ENCODE data around the gene GPC5.

GRCh38 chr13:92315265-92315664, 916.8 kb downstream of the GPC5 start:
- TF ChIP-seq CTCF (IDR thresholded peaks at IDR 0.05; ENCODE audit: control extremely low read depth in 1 of 3, insufficient read depth in 1 of 3, low read depth in 1 of 3, low read length in 3 of 3): no peak
- no peak for TF ChIP-seq YY1 (IDR thresholded peaks at IDR 0.05; ENCODE audit: low read depth, low read length)
- no peak for TF ChIP-seq JUN (IDR thresholded peaks at IDR 0.05; ENCODE audit: low read depth, low read length)

Measured in H1 (cell line).